ENCODE measurements around the gene KCNH1.
"Not testable (repeated sequence)": the region's sequence is repeated elsewhere in the genome, so short reads cannot be mapped to it uniquely, and the experiment has no call there.

The KCNH1 gene

DNA sequence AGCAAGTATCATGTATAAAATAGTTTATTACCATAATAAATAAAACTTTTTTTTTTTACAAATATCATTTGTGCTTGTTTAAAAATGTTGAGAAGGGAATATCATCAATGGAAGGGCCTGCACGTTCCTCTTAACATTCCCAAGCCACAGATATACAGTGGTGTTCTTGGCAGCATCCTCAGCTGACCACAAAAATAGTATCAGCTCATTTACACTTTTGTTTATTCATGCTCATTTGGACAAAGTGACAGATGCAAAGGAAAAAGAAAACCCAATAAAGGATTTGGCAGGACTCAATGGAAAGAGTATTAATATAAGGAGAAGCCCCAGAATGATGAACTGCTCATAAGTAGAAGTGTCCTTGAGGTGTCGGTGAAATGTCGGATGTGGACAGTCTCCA lies 455.6 kb downstream of the KCNH1 start:
- no peak for DNase-seq

DNA sequence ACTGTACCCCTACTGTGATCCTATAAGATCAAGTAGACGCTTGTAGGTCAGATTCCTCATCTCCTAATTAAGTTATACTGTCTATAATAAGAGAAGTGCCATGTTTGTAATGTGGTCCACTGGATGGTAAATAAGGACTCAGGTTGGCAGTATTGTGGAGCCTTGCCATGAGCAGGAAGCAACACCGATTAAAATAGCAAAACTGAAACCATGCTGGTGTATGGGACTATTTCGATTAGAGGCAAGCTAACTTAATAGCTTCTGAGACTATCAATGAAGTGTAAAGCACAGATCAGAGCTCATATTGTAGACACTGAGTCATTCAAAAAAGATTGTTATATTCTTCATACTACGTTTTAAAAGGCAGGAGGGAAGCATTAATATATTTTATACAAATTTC lies 456.4 kb downstream of the KCNH1 start:
- DNase-seq: no peak

DNA sequence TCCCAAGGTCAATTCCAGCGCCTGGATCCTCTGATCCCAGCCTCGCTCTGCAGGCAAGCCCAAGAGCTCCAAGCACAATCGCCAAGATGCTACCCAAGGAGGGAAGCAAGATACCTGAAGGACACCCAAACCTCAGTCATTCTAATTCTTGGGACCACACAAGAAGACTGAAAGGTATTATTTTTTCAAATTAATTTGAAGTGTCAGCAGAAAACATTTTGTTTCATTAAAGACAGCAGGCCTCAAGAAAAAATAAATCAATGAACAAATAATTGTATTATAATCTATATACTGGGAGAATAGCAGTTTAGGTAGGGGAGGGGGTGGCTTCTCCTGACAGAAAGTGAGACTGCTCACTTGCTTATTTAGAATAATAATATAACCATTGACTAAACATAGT lies 457.4 kb downstream of the KCNH1 start:
- no peak for DNase-seq

DNA sequence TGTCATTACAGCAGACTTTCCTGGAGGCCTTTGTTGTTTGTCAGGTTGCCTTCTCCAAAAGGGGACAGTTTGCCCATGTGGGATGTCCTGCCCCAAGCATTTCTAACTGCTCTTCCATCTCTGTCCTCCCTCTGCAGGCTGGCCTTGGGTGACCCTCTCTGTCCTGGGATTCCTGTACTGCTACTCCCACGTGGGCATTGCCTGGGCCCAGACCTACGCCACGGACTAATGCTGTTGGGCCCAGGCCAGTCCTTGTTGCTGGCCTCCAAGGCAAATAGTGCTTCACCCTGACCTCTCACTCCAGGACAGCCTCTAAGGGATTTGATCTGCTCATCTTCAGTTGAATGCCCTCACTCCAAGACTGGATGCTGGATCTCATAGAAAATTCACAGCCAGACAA lies 459.8 kb downstream of the KCNH1 start:
- no peak for DNase-seq

DNA sequence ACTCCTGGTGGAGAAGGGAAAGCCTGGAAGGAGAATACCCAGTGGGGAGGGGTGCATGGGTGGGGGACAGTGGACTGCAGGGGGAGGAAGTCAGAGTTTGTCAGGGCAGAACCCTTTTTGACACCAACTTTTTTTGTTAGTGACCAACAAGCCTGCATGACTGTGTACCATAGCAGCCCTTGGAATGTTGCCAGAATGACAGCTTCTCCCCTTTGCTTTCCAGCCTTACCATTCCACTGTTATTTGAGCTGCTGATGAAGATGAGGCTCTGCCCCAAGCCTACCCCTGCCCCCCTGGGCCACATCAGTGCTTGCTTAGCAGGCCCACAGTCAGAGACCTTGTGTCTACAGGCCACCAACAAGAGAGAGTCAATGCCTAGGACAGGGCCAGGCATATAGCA lies 464.0 kb downstream of the KCNH1 start:
- DNase-seq: no peak

DNA sequence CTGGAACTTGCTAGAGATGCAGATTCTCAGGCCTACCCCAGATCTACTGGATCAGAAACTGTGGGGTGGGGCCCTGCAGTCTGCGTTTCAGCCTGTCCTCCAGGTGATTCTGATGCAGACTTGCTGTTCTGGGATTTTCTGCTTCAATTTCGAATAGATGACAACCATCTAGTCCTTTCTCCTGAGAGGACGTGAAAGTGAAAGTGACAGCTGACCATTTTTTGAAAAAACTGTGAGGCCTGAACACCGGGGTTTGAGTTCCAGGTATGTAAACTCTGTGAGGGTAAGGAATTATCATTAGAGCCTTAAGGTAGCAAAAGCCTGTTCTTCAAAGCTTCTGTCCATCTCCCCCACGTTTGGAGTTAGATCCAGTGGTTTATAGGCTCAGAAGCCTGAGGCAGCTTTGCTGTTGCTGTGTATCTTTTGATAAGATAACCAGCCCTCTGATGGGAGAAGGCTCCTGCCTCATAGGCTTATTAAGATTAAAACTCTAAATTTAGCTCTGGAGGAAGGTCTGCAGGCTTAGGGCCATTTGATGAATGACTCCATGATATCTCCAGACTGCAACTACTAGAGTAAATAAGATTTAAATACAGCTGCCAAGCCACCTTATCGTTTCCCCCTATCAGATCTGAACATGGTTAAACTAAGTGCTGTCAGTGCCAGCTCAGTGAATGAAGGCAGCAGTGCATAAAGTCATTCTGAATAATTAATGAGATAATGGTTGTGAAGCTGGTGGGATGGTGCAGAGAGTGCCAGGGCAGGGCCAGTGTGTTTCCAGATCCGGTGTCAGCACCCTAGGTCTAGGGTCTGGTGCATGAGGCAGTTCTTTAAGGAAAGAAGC lies 470.0 kb downstream of the KCNH1 start:
- no peak for DNase-seq

DNA sequence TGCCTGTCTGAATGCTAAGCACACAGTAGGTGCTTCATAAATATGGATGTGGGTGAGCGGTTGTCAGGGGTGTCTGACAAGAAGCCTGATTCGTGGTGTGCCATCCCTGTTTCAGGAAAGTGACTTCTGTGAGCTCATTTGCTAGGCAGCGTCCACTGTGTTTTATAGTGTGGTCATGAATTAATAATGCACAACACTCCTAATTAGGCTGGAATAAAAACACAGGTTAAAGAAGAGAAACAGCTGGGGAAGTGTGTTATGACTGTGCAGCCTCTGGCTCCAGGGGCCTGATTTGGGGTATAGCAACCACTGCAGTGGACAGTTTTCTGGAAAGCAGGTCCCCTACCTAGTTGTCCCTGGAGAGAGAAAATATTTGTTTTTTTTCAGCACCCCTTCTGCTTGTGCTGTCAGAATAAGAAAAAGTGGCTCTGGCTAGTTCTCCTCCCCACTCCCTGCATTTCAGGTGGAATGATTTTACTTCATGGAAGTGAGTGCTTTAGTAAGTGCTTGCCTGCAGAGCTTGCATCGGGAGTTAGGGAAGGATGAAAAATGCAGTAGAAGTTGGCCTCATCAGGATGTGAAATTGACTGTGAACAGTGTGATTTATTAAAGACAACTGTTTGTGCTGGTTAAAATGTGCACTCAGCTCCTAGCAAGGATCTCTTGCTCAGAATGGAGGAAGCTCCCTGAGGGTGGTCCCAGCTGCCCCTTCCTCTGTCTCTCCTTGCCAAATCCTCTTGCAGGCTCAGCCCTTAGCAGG lies 471.5 kb downstream of the KCNH1 start:
- no peak for DNase-seq

DNA sequence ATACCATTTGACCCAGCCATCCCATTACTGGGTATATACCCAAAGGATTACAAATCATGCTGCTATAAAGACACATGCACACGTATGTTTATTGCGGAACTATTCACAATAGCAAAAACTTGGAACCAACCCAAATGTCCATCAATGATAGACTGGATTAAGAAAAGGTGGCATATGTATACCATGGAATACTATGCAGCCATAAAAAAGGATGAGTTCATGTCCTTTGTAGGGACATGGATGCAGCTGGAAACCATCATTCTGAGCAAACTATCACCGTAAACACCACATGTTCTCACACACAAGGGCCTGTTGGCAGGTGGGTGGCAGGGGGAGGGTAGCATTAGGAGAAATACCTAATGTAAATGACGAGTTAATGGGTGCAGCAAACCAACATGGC lies 472.4 kb downstream of the KCNH1 start:
- DNase-seq: not testable (repeated sequence)

DNA sequence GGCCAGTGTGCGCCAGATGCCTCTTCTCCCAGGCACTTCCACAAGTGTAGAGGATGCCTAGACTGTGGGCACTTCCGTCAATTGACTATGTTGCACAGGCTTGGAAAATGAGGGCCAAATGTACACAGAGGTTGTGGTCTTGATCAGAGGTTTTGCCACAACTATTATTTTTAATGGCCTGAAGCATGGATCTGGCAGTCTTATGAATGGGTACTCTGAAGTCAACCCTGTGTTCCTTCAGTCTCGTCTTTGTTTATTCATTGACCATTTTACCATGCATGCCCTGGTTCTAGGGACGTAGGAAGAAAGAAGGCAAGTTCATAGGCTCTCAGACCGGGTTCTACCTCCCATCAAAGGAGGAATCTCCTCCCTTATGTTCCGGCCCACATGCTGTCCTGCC lies 476.1 kb downstream of the KCNH1 start:
- DNase-seq: no peak

DNA sequence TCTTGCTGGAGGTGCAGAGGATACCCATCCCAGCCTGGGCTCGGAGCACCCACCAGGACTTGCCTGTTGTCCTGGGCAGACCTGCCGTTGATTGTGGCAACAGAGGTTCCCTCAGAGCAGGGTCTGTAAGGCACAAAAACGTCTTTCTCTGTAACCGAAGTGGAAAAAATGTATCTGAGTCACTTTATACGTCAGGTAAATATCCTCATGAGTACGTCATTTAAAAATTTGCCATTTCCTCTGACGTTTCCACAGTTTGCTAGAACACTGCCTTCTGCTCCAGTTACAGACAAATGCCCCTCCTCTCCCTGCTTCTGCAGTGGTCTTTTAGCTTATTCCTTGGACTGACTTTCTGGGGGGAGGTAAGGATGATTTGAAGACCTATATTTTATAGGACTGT lies 478.4 kb downstream of the KCNH1 start:
- no peak for DNase-seq

DNA sequence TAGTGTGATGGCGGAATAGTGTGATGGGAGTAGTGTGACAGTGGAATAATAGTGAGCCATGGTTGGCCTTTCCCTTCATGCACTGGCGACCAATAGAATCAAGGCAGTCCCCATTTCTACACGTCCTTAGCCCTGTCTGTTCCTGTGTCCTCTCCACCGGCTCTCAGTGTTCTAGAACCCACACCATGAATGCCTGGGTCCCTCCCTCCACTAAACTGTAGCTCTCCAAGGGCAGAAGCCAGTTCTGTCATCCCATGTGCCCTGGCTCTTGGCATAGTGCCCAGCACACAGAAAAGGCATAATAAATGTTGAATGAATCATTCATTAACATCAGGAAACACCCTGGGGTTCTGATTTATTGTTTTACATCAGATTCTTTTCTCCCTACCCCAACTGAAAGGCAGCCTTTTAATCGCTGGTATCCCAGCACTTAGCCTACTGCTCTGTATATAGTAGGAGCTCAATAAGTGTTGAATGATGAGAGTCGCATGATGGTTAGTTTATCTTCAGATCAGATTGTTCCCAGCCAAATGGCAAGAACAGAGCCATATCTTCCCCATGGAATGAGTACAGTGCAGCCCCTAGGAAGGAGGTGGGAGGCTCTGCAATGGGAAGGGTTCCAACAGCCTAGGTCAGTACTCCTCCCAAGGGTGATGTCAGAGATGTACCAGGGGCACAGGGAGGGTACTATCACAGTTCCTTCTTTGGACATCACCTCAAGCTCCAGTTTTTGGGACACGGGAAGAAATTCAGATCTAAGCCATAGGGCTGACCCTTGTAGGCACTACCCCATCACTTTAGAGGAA lies 479.6 kb downstream of the KCNH1 start:
- DNase-seq: no peak

DNA sequence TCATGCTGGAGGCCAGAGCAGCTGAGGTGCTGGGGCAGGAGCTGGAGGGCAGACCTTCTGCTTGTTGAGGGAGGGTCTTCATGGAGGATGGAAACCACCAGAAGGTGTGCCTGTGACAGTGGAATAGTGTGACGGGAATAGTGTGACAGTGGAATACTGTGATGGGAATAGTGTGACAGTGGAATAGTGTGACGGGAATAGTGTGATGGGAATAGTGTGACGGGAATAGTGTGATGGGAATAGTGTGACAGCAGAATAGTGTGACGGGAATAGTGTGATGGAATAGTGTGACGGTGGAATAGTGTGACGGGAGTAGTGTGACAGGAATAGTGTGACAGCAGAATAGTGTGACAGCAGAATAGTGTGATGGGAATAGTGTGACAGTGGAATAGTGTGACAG lies 480.2 kb downstream of the KCNH1 start:
- DNase-seq: no peak

DNA sequence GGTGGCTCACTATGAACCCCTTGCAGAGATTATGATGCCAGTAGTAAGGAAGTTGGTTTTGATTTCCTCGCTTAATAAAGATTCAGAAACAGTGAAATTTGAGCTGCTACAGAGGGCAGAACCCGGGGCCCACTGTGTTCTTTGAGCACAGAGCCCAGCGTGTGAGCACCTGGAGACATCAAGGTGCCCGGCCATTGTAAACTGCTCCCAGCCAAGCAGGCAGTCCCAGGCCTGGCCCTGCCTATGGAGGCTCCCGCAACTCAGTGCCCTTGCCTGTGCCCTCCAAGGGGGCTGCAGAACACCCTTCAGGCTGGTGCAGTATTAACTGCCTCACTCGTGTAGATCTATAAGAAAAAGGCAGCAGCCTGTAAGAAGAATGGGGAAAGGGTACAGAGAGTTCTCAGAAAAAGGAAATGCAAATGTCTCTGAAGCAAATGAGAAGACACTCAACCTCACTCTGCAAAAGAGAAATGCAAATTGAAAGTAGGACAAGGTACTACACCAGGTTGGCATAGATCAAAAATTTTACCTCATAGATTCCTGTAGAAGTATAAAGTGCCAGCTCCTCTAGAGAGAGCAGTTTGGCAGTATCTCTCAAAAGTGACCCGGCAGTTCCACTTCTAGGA lies 481.5 kb downstream of the KCNH1 start:
- no peak for DNase-seq

DNA sequence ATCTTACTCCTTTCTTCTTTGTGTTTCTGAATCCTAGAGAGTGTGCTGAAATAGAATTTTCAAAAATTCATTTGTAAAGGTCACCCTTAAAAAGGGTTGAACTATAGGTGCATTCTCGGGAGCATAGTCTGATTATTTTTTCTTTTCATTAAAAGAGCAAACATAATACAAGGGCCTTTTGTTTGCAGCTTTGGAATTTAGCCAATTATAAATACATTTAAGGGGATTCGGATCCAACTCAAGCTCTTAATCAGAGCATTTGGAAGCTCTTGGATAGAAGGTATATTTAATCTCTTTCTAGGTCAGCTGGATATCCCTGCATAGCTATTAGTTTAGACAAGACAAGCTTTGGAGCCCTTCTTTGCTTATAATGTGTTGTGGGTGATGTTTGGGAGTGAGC lies 483.5 kb downstream of the KCNH1 start:
- DNase-seq: no peak

DNA sequence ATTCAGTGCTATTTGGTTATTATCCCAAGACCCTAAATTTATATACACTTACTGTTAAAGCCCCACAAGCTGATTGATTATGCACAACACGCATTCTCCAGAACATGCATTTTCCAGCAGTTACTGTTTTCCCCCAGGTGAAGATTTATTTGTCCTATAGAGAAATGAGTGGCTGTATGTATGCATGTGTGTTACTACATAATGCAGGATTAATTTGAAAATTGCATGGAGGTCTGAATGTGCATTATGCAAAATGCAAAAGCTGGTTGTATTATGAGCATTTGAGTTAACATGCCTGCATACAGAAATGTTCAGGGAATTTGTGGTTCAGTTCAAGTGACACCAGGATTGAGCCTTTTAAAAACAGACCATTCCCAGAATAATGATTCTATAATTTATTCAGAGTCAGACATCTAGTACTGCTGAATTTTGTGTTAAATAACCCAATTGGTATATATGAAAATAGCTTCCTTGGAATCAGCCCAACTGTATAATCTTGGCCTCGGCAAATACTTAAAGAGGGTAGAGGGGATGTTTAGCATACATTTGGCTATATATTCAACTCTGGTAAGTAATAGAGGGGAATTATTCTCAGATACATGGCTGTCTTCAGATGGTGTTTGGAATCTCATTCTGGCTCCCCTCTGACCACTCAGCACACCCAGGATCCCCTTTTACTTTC lies 485.2 kb downstream of the KCNH1 start:
- no peak for DNase-seq

DNA sequence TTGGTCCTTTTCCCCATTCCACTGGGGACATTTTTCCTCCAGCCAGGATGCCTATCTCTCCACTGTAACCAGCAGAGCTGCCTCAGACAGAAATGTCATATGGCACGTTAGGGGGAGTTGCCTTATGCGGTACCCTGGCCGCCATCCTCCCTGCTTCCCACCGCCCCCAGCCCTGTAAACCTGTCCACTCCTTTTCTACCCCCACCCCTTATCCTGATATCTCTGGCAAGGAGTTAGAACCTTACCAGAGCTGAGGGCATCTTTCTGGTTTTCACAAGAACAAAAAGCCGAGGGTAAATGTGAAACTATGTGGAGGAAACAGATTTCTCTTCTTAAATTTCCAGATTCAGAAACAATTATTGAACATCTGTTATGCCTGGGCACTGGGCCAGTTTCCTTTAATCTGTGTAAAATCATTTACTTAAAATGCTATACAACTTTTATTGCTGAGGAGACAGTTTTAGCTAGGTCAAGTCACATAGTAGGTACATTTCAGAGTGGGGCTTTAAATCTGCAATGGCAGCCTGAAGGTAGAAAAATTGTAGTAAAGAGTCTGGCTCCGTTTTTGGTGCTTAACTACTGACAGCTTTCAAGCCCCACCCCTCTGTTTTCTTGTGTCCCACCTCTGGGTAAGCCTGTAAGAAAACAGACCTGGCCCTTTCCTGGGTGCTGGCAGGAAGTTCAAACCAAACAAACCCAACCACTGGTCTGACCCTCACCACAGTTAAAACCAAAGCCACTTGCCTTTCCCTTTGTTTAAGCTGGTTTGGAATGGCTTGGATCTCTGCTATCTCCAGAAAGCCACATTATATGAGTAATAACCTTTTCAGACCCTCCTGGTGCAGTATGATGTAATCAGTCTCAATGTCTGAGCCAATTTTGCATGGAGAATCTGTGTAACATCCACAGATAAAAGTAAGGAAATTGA lies 486.3 kb downstream of the KCNH1 start:
- no peak for DNase-seq

DNA sequence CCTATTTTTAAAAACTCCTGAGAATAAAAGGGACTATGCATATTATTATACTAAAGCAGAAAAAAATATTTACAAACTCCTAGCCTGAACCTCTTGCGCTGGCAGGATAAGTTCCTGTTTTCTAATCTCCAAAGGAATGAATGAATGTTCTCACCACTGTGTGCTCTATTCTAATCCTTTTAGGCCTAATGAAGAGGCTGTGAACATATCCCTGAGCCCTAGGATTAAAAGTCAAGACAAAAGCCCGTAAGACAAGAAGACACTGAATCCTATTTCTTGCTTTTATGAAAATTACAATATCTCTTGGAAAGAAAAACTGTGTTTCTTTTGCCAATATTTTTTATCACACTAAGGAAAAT lies 487.7 kb downstream of the KCNH1 start:
- no peak for DNase-seq

DNA sequence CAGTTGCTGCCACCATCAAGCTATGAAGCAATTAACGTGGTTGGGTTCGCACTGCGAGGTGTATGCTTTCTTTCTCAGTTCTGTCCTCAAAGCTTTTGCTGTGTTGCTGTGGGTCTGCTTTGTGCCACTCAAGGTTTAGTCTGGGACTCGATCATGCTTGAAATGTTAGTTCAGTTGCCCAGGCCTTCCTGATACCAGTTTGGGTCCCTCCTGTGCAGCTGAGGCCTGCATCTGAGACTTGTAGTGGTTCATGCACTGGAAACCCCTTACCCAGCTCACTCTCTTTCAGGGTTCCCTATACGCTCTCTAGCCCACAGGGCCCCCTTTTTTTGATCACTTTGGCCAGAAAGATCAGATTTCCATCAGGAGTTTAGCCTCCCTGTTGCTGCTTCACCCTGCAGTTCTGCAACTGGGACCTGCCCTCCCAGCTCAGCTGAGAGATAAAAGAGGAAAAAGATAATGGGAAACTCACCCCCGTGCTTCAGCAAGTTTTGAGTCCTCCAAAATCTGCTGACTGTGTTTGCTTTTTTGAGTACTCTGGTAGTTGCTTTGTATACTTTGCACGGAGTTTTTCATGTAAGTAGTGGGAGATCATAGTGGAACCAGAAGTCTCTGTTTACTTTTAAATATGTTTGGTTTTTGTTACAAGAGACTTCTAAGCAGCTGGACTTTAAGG lies 488.2 kb downstream of the KCNH1 start:
- DNase-seq: no peak

DNA sequence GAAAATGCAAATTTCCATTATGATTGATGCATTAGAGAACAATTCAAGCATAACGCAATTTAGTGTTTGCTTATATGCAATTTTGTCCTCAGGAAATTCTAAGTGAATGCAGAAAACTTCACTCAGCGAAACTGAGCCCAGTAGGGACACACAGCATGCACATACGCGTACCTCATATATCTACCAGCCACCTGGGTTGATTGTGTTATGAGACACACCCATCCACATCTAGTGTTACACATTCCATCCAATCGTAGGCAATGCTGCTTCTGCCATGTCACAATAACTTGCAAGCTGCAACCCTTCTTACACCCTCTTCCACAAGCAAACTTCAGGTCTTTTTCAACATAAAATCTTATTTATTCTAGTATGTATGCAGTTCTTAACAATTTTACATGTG lies 492.4 kb downstream of the KCNH1 start:
- DNase-seq: no peak

DNA sequence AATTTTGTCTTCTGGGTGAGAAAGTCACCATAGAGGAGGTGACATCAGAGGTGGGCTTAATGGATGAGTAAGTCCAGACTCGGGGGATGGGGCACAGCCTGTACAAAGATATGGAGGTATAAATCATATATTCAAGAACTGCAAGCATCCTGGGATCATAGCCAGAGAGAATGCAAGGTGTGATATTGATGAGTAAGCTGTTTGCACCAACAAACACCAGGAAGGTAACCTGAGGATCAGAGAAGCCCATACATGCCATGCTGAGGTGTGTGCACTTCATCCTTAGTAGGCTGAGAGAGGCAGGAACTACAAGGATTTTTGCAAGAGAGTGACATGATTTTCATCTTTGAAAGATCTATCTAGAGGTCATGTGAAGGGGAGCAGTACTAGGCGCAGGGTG lies 498.8 kb downstream of the KCNH1 start:
- no peak for DNase-seq

DNA sequence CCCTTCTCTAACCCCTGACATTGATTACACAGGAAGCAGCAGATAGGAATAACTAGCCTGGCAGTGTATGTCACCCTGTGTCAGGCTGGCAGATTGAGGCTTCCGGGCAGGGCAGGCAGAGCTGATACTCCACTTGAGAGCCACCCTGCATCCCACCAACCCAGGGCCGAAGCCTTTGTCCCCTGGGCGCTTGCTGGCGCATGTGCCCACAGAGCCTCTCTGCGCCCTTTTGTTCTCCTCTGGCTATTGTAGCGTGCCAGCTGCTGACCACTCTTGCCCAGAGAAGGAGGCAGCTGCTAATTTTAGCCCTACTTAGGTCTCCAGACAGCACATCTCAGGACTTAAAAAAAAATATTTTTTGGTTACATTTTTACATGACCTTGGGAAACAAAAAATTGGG lies 500.3 kb downstream of the KCNH1 start:
- DNase-seq: no peak
